HPDE6-E6E7 (cell line): Measurements from ENCODE around the gene POSTN.

Experiments used
- DNase-seq: peaks from one replicate; pipeline ENCODE4 v3.0.0; 2011; ENCODE audit warnings: missing footprints; ENCODE audit errors: extremely low spot score

The POSTN gene

GRCh38 chr13:37598597-37598996 lies at the start of gene POSTN:
TSS of gene POSTN (minus strand) at chr13:37598768. CDS start at chr13:37598726, 42 bp downstream.
- DNase-seq = no peak

GRCh38 chr13:37647031-37647650 lies 48.6 kb upstream of the POSTN start:
- no peak for DNase-seq

GRCh38 chr13:37646531-37646930 lies 48.0 kb upstream of the POSTN start:
- DNase-seq = no peak

GRCh38 chr13:37645181-37645740 lies 46.7 kb upstream of the POSTN start:
- DNase-seq = no peak

GRCh38 chr13:37641391-37641790 lies 42.8 kb upstream of the POSTN start:
- DNase-seq = no peak

- peak; percentile 0 for DNase-seq
Observed at GRCh38 chr13:37640499-37640898, 41.9 kb upstream of the POSTN start.

- no peak for DNase-seq
Observed at GRCh38 chr13:37636701-37637100, 38.1 kb upstream of the POSTN start.

GRCh38 chr13:37632294-37632693 lies 33.7 kb upstream of the POSTN start:
- no peak for DNase-seq

- DNase-seq = no peak
Observed at GRCh38 chr13:37627428-37627827, 28.9 kb upstream of the POSTN start.

GRCh38 chr13:37621811-37622361 lies 23.3 kb upstream of the POSTN start:
- no peak for DNase-seq

GRCh38 chr13:37618554-37618953 lies 20.0 kb upstream of the POSTN start:
- DNase-seq = no peak

- no peak for DNase-seq
Observed at GRCh38 chr13:37617173-37617572, 18.6 kb upstream of the POSTN start.

GRCh38 chr13:37616131-37616530 lies 17.6 kb upstream of the POSTN start:
- DNase-seq = no peak

- no peak for DNase-seq
Observed at GRCh38 chr13:37615276-37615675, 16.7 kb upstream of the POSTN start.

GRCh38 chr13:37613638-37614037 lies 15.1 kb upstream of the POSTN start:
- DNase-seq = no peak

GRCh38 chr13:37613236-37613635 lies 14.7 kb upstream of the POSTN start:
- no peak for DNase-seq

- no peak for DNase-seq
Observed at GRCh38 chr13:37608750-37609339, 10.3 kb upstream of the POSTN start.

- DNase-seq = no peak
Observed at GRCh38 chr13:37602733-37603381, 4.3 kb upstream of the POSTN start.

- DNase-seq = no peak
Observed at GRCh38 chr13:37601648-37602440, 3.3 kb upstream of the POSTN start.

- DNase-seq = no peak
Observed at GRCh38 chr13:37599519-37599918, 951 bp upstream of the POSTN start.

GRCh38 chr13:37597477-37598025 lies 1.0 kb downstream of the POSTN start:
- DNase-seq = no peak

- no peak for DNase-seq
Observed at GRCh38 chr13:37596805-37597204, 1.8 kb downstream of the POSTN start.
